ENCODE data around the gene FAM76A.
"Not testable (repeated sequence)": the region's sequence is repeated elsewhere in the genome, so short reads cannot be mapped to it uniquely, and the experiment has no call there.

The FAM76A gene

GRCh38 chr1:27782950-27783349 is 57.2 kb downstream of the FAM76A start:
- no peak for DNase-seq

GRCh38 chr1:27784700-27785099 is 58.9 kb downstream of the FAM76A start:
- DNase-seq: no peak

GRCh38 chr1:27785781-27786455 is 60.2 kb downstream of the FAM76A start:
- no peak for DNase-seq

- peak in 1 of 2 donors; percentile 32 for DNase-seq
These were observed 62.1 kb downstream of the FAM76A start for GRCh38 chr1:27787895-27788294.

GRCh38 chr1:27789540-27790041 is 63.8 kb downstream of the FAM76A start:
- DNase-seq: peak; percentile 44 to 71

- DNase-seq: not testable (repeated sequence)
These were observed 64.5 kb downstream of the FAM76A start for GRCh38 chr1:27790270-27790669.

- DNase-seq: no peak
These were observed 69.8 kb downstream of the FAM76A start for GRCh38 chr1:27795601-27796000.

GRCh38 chr1:27804791-27805190 is 79.0 kb downstream of the FAM76A start:
- DNase-seq: no peak

- no peak for DNase-seq
These were observed 81.0 kb downstream of the FAM76A start for GRCh38 chr1:27806758-27807157.

GRCh38 chr1:27807385-27807784 is 81.6 kb downstream of the FAM76A start:
- DNase-seq: no peak

- not testable (repeated sequence) for DNase-seq
These were observed 82.4 kb downstream of the FAM76A start for GRCh38 chr1:27808131-27808530.

- peak; percentile 31 to 36 for DNase-seq
These were observed 84.1 kb downstream of the FAM76A start for GRCh38 chr1:27809883-27810282.

GRCh38 chr1:27811741-27812500 is 86.2 kb downstream of the FAM76A start:
- DNase-seq: no peak
